Measurements from ENCODE around the gene SNCAIP. TPM values are rescaled to one million over a fixed set of nuclear protein-coding genes. Genes with fewer than 3 reads are reported as not detected.
"Not testable (repeated sequence)": the region's sequence is repeated elsewhere in the genome, so short reads cannot be mapped to it uniquely, and the experiment has no call there.

Gene SNCAIP
- total and polyA plus RNA-seq, 8 donors, result 0.45 to 10.6 (median 2.6) TPM; not detected in 1

GRCh38 chr5:122352331-122352730 lies 40.3 kb downstream of the SNCAIP start:
- TF ChIP-seq POLR2A (IDR thresholded peaks at IDR 0.05) (no peak), POLR2AphosphoS5 (IDR thresholded peaks at IDR 0.05) (no peak), EP300 (IDR thresholded peaks at IDR 0.05) (no peak)
- TF ChIP-seq, protein P1, sequence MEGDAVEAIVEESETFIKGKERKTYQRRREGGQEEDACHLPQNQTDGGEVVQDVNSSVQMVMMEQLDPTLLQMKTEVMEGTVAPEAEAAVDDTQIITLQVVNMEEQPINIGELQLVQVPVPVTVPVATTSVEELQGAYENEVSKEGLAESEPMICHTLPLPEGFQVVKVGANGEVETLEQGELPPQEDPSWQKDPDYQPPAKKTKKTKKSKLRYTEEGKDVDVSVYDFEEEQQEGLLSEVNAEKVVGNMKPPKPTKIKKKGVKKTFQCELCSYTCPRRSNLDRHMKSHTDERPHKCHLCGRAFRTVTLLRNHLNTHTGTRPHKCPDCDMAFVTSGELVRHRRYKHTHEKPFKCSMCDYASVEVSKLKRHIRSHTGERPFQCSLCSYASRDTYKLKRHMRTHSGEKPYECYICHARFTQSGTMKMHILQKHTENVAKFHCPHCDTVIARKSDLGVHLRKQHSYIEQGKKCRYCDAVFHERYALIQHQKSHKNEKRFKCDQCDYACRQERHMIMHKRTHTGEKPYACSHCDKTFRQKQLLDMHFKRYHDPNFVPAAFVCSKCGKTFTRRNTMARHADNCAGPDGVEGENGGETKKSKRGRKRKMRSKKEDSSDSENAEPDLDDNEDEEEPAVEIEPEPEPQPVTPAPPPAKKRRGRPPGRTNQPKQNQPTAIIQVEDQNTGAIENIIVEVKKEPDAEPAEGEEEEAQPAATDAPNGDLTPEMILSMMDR (IDR thresholded peaks at IDR 0.05), result no peak
- no peaks in the 10 kb centered on the region for H3K9me3 ChIP-seq
- H3K27ac ChIP-seq, result no peak overlapping the region
- no peaks in the 10 kb centered on the region for H3K4me1 ChIP-seq
- no peak overlapping the region for H3K4me3 ChIP-seq
- H3K27me3 ChIP-seq, result no peaks in the 10 kb centered on the region
- no peaks in the 10 kb centered on the region for H3K36me3 ChIP-seq
- intact Hi-C loops (cut with DNase I; ENCODE audit: low total_unique reads), result no loop called here
- no peak for DNase-seq

- H3K27ac ChIP-seq; H3K9me3 ChIP-seq; H3K4me3 ChIP-seq; H3K4me1 ChIP-seq; H3K36me3 ChIP-seq; DNase-seq; H3K27me3 ChIP-seq; intact Hi-C loops (cut with DNase I; ENCODE audit: low total_unique reads): not testable (repeated sequence)
- 90 to 95% (median 91%) methylated on average over 3 of the region's 3 CpGs for WGBS, 5 donors
Observed at GRCh38 chr5:122353361-122353760, 41.3 kb downstream of the SNCAIP start.

DNA sequence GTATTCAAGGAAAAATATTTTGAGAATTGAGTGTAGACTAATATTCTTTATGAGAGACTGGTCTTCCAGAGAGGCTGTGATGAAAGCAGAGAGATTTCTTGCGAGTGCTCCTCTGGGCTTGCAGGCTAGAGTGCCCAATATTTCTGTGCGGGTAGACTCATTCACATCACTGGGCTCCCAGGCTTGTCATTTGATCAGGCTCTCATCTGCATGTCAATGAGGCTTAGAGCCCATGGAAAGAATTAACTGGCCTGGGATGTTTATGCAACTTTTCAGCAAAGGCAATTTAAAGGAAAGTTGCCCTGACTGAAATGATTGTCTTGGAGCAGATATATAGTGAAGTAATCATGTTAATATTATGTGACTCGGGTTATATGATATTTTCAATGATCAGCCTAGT lies 42.3 kb downstream of the SNCAIP start:
- intact Hi-C loops (cut with DNase I; ENCODE audit: low total_unique reads), result no loop called here
- no peak overlapping the region for H3K4me3 ChIP-seq
- no peak for DNase-seq

DNA sequence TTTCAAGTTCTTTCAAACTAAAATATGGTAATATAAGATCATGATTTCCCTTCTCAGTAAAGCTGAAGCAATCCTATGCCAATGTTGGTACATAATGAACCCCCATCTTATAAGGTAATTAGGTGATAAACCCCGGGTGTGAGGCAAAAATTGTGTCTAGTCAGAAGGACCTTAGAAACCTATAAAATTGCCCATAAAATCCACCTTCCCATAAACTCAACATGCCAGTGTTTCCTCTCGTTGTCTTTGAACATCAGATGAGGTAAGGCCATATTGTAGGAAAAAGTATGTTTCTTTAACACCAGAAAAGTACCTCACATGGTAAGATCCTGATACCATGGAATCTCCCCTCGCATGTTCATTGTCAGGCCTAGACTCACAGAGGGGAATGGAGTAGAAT lies 43.3 kb downstream of the SNCAIP start:
- Histone ChIP-seq H3K27me3 (no peaks in the 10 kb centered on the region), H3K36me3 (no peaks in the 10 kb centered on the region), H3K27ac (no peak overlapping the region), H3K9me3 (no peaks in the 10 kb centered on the region), H3K4me1 (peaks cover 0 to 7% (median 0%) of the 10 kb centered on the region in 4 donors), H3K4me3 (no peak overlapping the region)
- no peak for DNase-seq
- intact Hi-C loops (cut with DNase I; ENCODE audit: low total_unique reads), result no loop called here
- WGBS, 5 donors, result 82 to 90% (median 86%) methylated on average over 3 of the region's 3 CpGs
- no peak for TF ChIP-seq EP300 (IDR thresholded peaks at IDR 0.05)
- TF ChIP-seq, protein P1 (IDR thresholded peaks at IDR 0.05), result no peak
- no peak for TF ChIP-seq POLR2A (IDR thresholded peaks at IDR 0.05)
- TF ChIP-seq POLR2AphosphoS5 (IDR thresholded peaks at IDR 0.05), result no peak

More for the DNA sequence above, 42.3 kb downstream of the SNCAIP start:
- Histone ChIP-seq H3K27ac (no peak overlapping the region), H3K27me3 (no peaks in the 10 kb centered on the region), H3K9me3 (no peaks in the 10 kb centered on the region), H3K36me3 (no peaks in the 10 kb centered on the region), H3K4me1 (peaks cover 0 to 7% (median 0%) of the 10 kb centered on the region in 4 donors)
- TF ChIP-seq EP300 (IDR thresholded peaks at IDR 0.05), result no peak
- 73 to 82% (median 74%) methylated on average over 3 of the region's 3 CpGs for WGBS, 5 donors

DNA sequence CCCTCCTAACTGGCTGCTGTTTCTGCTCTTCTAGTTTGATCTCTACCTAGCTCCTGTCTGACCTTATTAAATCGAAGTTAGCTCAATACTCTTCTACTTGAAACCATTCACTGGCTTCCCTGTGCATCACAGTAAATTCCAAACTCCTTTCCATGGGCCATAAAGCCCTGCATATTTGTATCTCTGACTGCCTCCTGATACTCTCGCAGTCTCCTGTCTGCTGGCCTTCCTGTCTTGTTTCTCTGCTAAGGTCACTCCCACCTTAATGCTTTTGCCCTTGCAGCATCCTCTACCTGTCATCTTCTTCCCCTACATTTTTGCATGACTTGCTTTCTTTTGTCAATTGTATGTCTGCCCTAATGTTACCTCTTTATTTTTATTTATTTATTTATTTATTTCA lies 44.8 kb downstream of the SNCAIP start:
- no peak for TF ChIP-seq EP300 (IDR thresholded peaks at IDR 0.05)
- TF ChIP-seq POLR2AphosphoS5 (IDR thresholded peaks at IDR 0.05), result no peak
- TF ChIP-seq, protein P1 (IDR thresholded peaks at IDR 0.05), result no peak
- no peak for TF ChIP-seq POLR2A (IDR thresholded peaks at IDR 0.05)
- intact Hi-C loops (cut with DNase I; ENCODE audit: low total_unique reads), result no loop called here
- H3K4me3 ChIP-seq, result no peak overlapping the region
- no peaks in the 10 kb centered on the region for H3K9me3 ChIP-seq
- H3K27ac ChIP-seq, result no peak overlapping the region
- peaks cover 0 to 7% (median 0%) of the 10 kb centered on the region in 4 donors for H3K4me1 ChIP-seq
- H3K27me3 ChIP-seq, result no peaks in the 10 kb centered on the region
- H3K36me3 ChIP-seq, result no peaks in the 10 kb centered on the region
- no peak for DNase-seq
- 85 to 89% (median 88%) methylated on average over 2 of the region's 2 CpGs for whole genome bisulfite sequencing, 5 donors

All from stomach (tissue), 9 donors.